GM18505 (cell line): ENCODE results near the gene TSEN54.

Experiments used
- ATAC-seq: cut with Tn5 transposase; IDR thresholded peaks from one replicate; pipeline ENCODE4 v1.9.1; 2021; ENCODE audit not compliant: unreplicated experiment
- POLR2A ChIP-seq: IDR thresholded peaks from 4 replicates; pipeline ENCODE4 v1.6.1; 2011; ENCODE audit warnings: borderline replicate concordance; ENCODE audit not compliant: insufficient read depth, insufficient read length; ENCODE audit errors: extremely low read depth

TSEN54 gene

DNA sequence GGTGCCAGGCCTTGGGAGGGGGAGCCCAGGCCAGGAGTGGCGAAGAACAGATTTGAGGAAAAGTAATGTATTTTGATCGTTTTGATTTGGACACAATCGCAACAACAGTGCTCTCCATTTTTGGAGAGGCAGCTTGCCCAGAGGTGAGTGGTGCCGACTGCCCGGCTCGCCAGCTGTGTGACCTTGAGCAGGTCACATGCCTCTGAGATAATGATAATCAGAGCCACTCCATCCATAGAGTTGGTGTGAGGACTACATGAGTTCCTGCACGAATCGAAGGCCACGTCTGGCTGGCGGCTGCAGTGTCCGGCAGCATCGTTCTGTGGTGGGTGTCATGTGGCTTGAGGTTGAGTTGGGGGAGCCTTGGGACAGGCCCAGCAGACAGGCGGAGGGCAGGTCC is 29.9 kb downstream of the TSEN54 start:
- no peak for ATAC-seq
- no peak for TF ChIP-seq POLR2A

DNA sequence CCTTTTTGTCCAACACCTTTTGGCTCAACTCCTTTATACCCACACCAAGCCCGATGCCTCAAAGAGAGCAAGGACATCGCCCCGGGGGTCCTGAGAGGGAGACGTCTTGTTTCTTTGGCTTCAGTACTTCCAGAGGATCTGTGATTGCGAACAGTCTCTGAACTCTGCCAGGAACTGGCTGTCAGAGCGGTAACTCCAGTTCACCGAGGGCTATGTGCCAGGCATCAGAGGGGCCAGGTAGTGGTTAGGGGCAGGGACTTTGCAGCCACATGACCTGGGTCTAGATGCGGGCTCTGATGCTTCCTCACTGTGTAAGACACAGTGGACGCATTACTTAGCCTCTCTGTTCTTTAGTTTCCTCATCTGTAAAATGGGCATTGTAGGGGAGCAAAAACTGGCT is 30.8 kb downstream of the TSEN54 start:
- TF ChIP-seq POLR2A, result no peak
- no peak for ATAC-seq

DNA sequence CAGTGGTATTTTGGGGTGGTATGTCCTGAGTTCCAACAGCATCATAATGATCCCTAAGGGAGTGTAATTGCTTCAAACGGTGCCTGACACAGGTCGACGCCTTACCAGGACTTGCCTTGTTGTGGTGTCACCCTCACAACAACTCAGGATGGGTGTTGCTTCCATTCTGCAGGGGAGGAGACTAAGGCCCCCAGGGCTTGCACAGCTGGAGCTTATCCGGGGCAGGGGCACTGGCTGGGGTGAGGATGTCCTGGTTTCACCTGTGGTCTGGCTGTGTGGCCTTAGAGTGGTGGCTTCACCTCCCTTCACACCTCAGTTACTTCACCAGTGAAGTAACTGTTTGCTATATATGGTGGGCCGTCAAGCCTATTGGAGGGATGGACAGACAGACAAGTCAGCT is 32.5 kb downstream of the TSEN54 start:
- no peak for ATAC-seq
- no peak for TF ChIP-seq POLR2A

DNA sequence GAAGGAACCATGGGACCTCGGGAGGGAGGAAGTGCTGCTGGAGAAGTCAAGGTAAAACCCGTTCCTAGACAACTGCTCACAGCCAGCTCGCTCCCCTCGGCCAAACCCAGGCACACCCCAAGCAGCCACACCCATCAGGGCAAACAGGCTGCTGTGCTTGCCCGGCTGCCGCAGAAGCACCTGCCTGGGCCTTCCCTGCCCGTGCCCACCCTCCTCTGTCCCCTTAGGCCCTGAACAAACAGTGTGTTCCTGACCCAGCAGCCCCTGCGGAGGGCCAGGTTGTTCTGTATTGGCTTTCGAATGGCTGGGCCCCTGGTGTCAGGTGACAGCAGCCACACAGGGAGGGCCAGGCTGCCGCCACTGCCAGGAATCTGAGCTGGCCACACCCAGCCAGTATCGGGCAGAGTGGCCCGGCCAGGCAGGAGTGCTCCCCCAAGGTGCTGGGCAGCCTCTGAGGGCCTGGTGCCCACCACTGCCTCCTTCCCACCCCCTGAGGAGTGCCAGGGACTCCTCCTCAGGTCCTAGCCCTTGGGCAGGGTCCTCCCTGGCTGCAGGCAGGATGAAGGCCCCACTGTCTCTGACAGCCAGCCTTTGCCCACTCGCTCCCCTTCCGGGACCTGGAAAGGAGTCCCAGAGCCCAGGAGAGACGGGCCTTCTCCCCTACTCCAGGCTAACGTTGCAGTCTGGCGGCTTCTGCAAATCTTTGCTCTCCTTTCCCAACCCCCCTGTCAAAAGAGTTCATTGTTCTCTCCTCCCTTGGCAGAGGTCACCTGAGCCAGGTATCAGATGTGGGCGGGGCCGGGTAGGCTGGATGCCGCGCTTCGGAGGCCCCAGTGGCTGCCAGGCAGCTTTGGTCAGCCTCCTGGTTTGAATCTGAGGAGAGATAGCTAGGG is 33.2 kb downstream of the TSEN54 start:
- TF ChIP-seq POLR2A, result no peak
- no peak for ATAC-seq

DNA sequence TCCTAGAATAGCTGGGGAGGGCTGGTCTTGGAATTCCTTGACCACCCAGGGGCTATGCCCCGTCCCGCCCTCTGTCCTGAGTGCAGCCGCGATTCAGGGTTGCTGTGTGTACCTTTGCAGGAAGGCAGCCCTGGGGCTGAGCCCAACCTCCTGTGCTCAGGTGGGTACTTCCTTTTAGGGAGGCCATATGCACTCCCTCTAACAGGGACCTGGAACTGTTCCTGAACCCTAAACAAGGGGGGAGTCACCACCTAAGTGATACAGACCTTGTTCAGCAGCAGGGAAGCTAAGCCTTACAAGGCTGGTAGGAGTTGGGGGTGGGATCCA is 33.8 kb downstream of the TSEN54 start:
- no peak for ATAC-seq
- no peak for TF ChIP-seq POLR2A

DNA sequence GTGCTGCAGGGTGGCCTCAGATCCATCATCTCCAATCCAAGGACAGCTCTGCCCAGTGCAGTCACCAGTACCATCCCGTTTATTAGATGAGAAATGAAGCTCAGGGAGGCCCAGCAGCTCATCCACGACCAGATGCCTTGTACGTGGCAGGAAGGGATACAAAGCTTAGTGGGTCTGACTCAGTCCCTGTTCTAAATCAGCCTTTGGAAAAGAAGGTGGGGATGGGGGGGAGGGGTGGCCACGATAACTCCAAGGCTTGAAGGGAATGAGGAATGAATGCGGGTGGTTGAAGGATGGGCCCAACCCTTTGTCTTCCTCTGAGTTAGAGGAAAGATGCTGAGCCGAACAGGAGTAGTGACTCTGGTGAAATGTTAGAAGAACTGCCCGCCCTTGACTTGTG is 34.9 kb downstream of the TSEN54 start:
- no peak for TF ChIP-seq POLR2A
- no peak for ATAC-seq

DNA sequence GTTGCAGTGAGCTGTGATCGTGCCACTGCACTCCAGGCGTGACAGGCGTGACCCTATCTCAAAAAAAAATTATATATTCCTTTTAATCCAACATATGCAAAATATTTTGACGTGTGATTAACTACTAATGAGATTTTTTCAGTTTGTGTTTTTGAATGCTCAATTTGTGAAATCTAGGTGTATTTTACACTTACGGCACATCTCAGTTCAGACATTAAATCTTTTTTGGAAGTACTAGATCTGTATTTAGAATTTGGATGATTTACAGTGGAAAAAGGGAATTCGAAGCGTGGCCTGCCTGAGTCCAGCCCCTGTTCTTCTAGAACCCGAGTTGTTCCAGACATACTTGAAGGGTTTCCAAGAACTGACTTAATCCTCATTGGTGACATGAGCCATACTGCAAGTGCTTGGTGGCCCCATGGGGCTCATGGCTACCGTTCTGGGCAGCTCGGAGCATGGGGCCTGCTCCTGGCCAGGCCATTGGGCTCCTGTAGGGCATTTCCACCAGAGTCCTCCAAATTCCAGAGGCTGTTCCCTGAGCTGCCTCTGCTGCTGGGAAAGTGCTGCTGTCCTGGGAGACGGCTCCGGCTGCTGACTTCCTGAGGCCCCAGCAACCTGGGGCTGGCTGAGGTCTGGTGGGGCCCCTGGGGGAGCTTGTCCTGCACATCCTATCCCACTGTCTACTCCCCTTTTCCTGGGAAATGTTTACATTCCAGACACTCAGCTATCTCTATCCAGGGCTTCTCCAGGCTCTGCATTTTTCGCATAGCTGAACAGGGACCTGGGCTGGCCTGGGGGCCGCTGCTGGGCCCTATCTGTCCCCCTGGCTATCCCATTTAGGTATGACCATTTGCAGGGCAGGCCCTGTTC is 36.3 kb downstream of the TSEN54 start:
- TF ChIP-seq POLR2A, result no peak
- no peak for ATAC-seq

DNA sequence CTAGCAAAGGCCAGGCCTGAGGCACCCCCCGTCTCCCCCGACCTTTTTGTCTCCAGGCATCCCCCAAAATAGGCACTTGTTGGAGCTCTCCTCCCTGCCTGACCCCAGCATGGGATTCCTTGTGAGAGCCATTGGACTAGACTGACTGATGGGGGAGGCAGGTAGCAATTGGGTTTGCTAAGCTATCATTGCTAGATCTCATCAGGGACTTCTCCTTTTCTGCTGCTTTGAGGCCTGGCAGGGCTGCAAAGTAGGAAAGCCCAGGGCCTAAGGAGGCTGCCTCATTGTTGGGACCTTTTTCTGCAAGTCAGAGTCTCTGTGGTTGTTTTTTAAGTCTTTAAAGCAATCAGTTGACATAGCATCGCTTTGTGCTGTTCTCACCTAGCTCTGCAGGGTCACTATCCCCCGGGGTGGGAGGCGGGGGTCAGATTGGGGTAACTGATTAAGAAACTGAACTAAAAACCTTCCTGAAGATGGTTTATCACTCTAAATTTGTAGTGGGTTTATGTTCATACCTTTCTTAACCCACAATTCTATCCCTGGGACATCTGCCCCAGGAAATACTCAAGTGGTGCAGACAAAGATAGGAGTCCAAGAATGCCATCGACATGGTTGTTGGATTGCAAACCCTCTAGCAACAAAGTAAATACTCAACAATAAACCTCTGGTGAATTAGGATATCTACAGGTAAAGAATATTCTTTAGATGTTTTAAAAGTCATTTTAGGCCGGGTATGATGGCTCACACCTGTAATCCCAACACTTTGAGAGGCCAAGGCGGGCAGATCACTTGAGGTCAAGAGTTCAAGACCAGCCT is 37.2 kb downstream of the TSEN54 start:
- no peak for TF ChIP-seq POLR2A
- no peak for ATAC-seq

DNA sequence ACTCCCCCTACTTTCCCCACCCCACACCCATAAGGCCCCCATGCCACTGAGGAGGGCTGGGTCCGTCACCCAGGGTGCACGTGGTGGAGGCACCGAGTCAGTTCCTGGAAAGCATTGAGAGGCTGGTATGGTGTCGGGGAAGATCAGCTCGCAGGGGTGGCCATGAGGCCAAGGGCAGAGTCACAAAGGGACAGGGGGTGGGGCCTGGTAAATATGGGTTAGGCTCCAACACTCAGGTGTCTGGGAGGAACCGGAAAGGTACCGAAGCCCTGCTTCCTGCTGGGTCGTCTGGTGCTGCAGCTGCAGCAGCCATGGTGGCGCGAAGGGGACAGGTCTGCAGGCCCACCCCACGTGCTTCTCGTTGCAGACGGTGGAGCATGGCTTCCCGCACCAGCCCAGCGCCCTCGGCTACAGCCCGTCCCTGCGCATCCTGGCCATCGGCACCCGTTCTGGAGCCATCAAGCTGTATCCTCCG is 39.4 kb downstream of the TSEN54 start:
- TF ChIP-seq POLR2A, result no peak
- ATAC-seq, result no peak

DNA sequence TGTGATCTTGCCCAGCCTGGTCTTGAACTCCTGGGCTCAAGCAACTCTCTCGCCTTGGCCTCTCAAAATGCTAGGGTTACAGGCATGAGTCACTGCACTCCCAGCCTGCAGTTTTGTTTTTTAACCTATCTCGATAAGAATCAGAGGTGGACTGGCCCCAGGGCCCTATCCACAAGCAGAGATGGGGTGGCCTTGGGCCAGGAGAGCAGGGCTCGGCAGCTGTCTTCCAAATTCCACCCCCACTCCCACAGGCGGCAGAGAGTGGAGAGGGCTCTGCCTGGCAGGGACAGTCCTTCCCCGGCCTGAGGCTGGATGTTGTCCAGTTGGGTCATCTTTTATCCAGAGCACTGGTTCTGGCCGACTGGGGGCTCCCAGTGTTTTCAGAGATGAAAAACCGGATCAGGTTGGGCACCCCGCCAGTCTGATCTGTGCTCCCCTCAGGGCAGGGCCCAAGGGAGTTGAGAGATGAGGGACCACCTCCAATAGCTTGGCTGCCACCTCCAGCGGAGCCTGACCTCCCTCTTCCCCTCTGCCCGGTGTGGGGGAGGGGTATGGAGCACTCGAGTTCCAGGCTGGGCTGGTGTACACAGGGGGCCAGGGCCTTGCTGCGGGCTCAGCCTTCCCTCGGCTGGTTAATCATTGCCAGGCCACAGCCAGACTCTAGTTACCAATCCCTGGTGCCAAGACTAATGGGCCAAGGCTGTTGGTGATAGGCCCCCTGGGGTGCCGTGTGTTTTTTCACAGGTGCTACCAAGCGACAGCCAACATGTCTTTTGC is 40.9 kb downstream of the TSEN54 start:
- no peak for ATAC-seq
- no peak for TF ChIP-seq POLR2A

DNA sequence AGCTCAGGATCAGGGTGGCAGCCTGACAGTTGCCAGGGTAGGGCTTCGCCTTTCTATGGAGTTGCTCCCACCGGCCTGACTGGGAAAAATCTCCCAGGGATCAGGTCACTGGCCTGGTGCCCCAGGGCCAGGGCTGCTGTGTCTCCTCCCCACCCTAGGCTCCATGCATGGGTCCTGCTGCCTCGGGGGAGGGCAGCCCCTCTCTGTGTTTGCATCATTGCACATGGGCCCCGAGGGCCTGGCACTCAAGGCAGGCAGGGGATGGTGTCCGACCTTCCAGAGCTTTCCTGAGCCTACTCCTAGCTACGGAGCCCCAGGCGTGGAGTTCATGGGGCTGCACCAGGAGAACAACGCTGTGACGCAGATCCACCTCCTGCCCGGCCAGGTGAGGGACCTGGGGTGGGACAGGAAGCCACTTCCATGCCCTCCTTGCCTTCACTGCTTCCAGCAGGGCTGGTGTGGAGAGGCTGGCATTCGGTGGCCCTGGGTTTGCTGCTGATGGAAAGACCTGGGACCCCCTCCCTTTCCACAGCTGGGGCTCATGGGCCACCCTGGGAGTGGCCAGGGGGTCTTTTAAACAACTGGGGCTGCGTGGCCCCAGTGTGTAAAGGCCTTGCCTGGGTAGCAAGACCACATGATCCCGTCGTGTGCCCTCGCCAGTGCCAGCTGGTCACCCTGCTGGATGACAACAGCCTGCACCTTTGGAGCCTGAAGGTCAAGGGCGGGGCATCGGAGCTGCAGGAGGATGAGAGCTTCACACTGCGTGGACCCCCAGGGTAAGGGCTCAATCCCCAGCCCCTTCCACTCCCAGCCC is 41.7 kb downstream of the TSEN54 start:
- ATAC-seq, result no peak
- no peak for TF ChIP-seq POLR2A
